ENCODE measurements around the gene DNAL4. TPM values are rescaled to one million over a fixed set of nuclear protein-coding genes. Genes with fewer than 3 reads are reported as not detected.

The DNAL4 gene
- polyA plus RNA-seq, 2 of the 4 experiments (the other 2 are of a cell fraction): 7.7 to 9.8 TPM

- DNase-seq (ENCODE audit: low read depth in 1 of 2, low spot score in 1 of 2) (no peak), ATAC-seq (no peak), FAIRE-seq (no peak)
- no peak overlapping the region for H3K27ac ChIP-seq
- H3K4me3 ChIP-seq: no peak overlapping the region
- ChIA-PET POLR2A (no interaction called here), CTCF (interaction anchor here (0.8 to 2.8 kb wide), 4 partner anchors 14 to 54 kb away, joined by 3 to 7 read pairs (median 4); no protein-coding TSS in a partner anchor)
- H3K9me3 ChIP-seq: no peaks in the 10 kb centered on the region
- 72% methylated on average over 4 of the region's 4 CpGs for WGBS (ENCODE audit: missing lambda C conversion rate)
- TF ChIP-seq TFCP2L1 (CRISPR knock-in tag; IDR thresholded peaks at IDR 0.05) (no peak), RCOR1 (IDR thresholded peaks at IDR 0.05; ENCODE audit: low read depth, low read length) (no peak), GATA3 (IDR thresholded peaks at IDR 0.05; ENCODE audit: borderline replicate concordance) (no peak), BHLHE40 (IDR thresholded peaks at IDR 0.05; ENCODE audit: low read depth, low read length) (no peak), PBX3 (IDR thresholded peaks at IDR 0.05) (no peak), HOXB5 (CRISPR knock-in tag; IDR thresholded peaks at IDR 0.05) (no peak), EHMT2 (IDR thresholded peaks at IDR 0.05; ENCODE audit: low read depth) (no peak), JUNB (IDR thresholded peaks at IDR 0.05) (no peak)
- no peak overlapping the region for H3K4me2 ChIP-seq
- peaks cover 22% of the 10 kb centered on the region for H3K4me1 ChIP-seq
Observed at GRCh38 chr22:38789606-38790005, 4.3 kb downstream of the DNAL4 start.

- FAIRE-seq: no peak
- ChIA-PET CTCF (interaction anchor here (1.5 to 2.8 kb wide), 3 partner anchors 13 to 54 kb away, joined by 3 to 7 read pairs (median 5); no protein-coding TSS in a partner anchor), POLR2A (no interaction called here)
- H3K4me2 ChIP-seq: peak overlapping the region; percentile 14; the same call in 1 of the 3 replicates
- DNase-seq (ENCODE audit: low read depth in 1 of 2, low spot score in 1 of 2): no peak
- WGBS (ENCODE audit: missing lambda C conversion rate): 82% methylated on average over 6 of the region's 6 CpGs
- no peak overlapping the region for H3K4me3 ChIP-seq
- no peak for TF ChIP-seq KDM1A (IDR thresholded peaks at IDR 0.05; ENCODE audit: low read depth)
- TF ChIP-seq MAX (IDR thresholded peaks at IDR 0.05): no peak
- no peak for TF ChIP-seq HDAC2 (IDR thresholded peaks at IDR 0.05)
- TF ChIP-seq USF2 (IDR thresholded peaks at IDR 0.05): no peak
- no peaks in the 10 kb centered on the region for H3K9me3 ChIP-seq
- H3K4me1 ChIP-seq: peaks cover 19% of the 10 kb centered on the region
- peak overlapping the region; percentile 55 to 68; a peak in 5 of 6 replicates for H3K27ac ChIP-seq
- no peak for ATAC-seq
Observed at GRCh38 chr22:38788846-38789245, 5.1 kb downstream of the DNAL4 start.

GRCh38 chr22:38788021-38788816, 5.7 kb downstream of the DNAL4 start:
- CTCF ChIA-PET: interaction anchor here (2.8 to 6.0 kb wide), 2 partner anchors 12 to 20 kb away, joined by 7 to 45 read pairs; no protein-coding TSS in a partner anchor
- ATAC-seq (peak; percentile 66 to 85), DNase-seq (ENCODE audit: low read depth in 1 of 2, low spot score in 1 of 2) (peak in 1 of 2 experiments; percentile 49), FAIRE-seq (no peak)
- TF ChIP-seq FOXS1 (CRISPR knock-in tag; IDR thresholded peaks at IDR 0.05) (no peak), POLR2A (IDR thresholded peaks at IDR 0.05; ENCODE audit: low read length) (no peak), ZSCAN20 (CRISPR knock-in tag; IDR thresholded peaks at IDR 0.05) (no peak), PHF8 (IDR thresholded peaks at IDR 0.05; ENCODE audit: borderline replicate concordance, low read depth) (no peak), HEYL (CRISPR knock-in tag; IDR thresholded peaks at IDR 0.05) (no peak), CEBPB (IDR thresholded peaks at IDR 0.05) (no peak), ZC3H11A (IDR thresholded peaks at IDR 0.05) (no peak), NPAS2 (CRISPR knock-in tag; IDR thresholded peaks at IDR 0.05; ENCODE audit: borderline replicate concordance) (no peak), MAFK (IDR thresholded peaks at IDR 0.05; ENCODE audit: partially characterized antibody) (no peak), CHD4 (IDR thresholded peaks at IDR 0.05; ENCODE audit: borderline replicate concordance) (no peak), TP53 (CRISPR knock-in tag; IDR thresholded peaks at IDR 0.05) (no peak), USF2 (IDR thresholded peaks at IDR 0.05) (no peak)
- H3K4me3 ChIP-seq: no peak overlapping the region
- peak overlapping the region; percentile 14; the same call in 1 of the 3 replicates for H3K4me2 ChIP-seq
- H3K4me1 ChIP-seq: peaks cover 19% of the 10 kb centered on the region
- H3K27ac ChIP-seq: peak overlapping the region; percentile 55 to 68; a peak in 5 of 6 replicates
- no peaks in the 10 kb centered on the region for H3K9me3 ChIP-seq
- 79% methylated on average over 16 of the region's 16 CpGs for WGBS (ENCODE audit: missing lambda C conversion rate)
- POLR2A ChIA-PET: no interaction called here
